ENCODE data around the gene CAV3. TPM values are rescaled to one million over a fixed set of nuclear protein-coding genes. Genes with fewer than 3 reads are reported as not detected.

CAV3 gene
- total RNA-seq, 1 experiment from 2014 or later = not detected

- H3K4me1 Mint-ChIP-seq (ENCODE audit: insufficient read depth, unreplicated experiment) = peaks cover 16% of the 10 kb centered on the region
- DNase-seq (ENCODE audit: unreplicated experiment) = no peak
- H3K27me3 Mint-ChIP-seq (ENCODE audit: insufficient read depth, unreplicated experiment) = no peaks in the 10 kb centered on the region
- ChIA-PET POLR2A (no interaction called here), CTCF (no interaction called here)
- no peaks in the 10 kb centered on the region for H3K36me3 Mint-ChIP-seq (ENCODE audit: insufficient read depth, unreplicated experiment)
- no peak overlapping the region for H3K27ac Mint-ChIP-seq (ENCODE audit: low read depth, unreplicated experiment)
- TF ChIP-seq CTCF (IDR thresholded peaks at IDR 0.05; ENCODE audit: unreplicated experiment) = no peak
- H3K4me3 Mint-ChIP-seq (ENCODE audit: unreplicated experiment) = no peak overlapping the region
- peaks cover 7% of the 10 kb centered on the region for H3K9me3 Mint-ChIP-seq (ENCODE audit: unreplicated experiment)
- no TSS peak for BruUV-seq (replicated peaks)
- intact Hi-C loops (cut with micrococcal nuclease) = no loop called here
Measured at GRCh38 chr3:8709287-8709686, 24.3 kb upstream of the CAV3 start.

GRCh38 chr3:8709801-8710507 is 23.6 kb upstream of the CAV3 start:
- no peak for DNase-seq (ENCODE audit: unreplicated experiment)
- peaks cover 16% of the 10 kb centered on the region for H3K4me1 Mint-ChIP-seq (ENCODE audit: insufficient read depth, unreplicated experiment)
- H3K9me3 Mint-ChIP-seq (ENCODE audit: unreplicated experiment) = peaks cover 5% of the 10 kb centered on the region
- H3K27ac Mint-ChIP-seq (ENCODE audit: low read depth, unreplicated experiment) = no peak overlapping the region
- POLR2A ChIA-PET = no interaction called here
- no peak for TF ChIP-seq CTCF (IDR thresholded peaks at IDR 0.05; ENCODE audit: unreplicated experiment)
- H3K27me3 Mint-ChIP-seq (ENCODE audit: insufficient read depth, unreplicated experiment) = no peaks in the 10 kb centered on the region
- CTCF ChIA-PET = interaction anchor here (2.2 kb wide), 1 partner anchor 59 kb away, joined by 6 read pairs; the partner anchor contains the start of gene OXTR
- intact Hi-C loops (cut with micrococcal nuclease) = loop anchor here (5.0 kb wide), 1 partner anchor 47 kb away; no protein-coding TSS in a partner anchor
- H3K36me3 Mint-ChIP-seq (ENCODE audit: insufficient read depth, unreplicated experiment) = no peaks in the 10 kb centered on the region
- no TSS peak for BruUV-seq (replicated peaks)
- H3K4me3 Mint-ChIP-seq (ENCODE audit: unreplicated experiment) = no peak overlapping the region

- Mint-ChIP-seq H3K9me3 (ENCODE audit: unreplicated experiment) (no peaks in the 10 kb centered on the region), H3K36me3 (ENCODE audit: insufficient read depth, unreplicated experiment) (no peaks in the 10 kb centered on the region), H3K27me3 (ENCODE audit: insufficient read depth, unreplicated experiment) (no peaks in the 10 kb centered on the region), H3K27ac (ENCODE audit: low read depth, unreplicated experiment) (peak overlapping the region; percentile 84), H3K4me1 (ENCODE audit: insufficient read depth, unreplicated experiment) (peaks cover 25% of the 10 kb centered on the region), H3K4me3 (ENCODE audit: unreplicated experiment) (peak overlapping the region; percentile 42)
- no peak for TF ChIP-seq CTCF (IDR thresholded peaks at IDR 0.05; ENCODE audit: unreplicated experiment)
- no TSS peak for BruUV-seq (replicated peaks)
- intact Hi-C loops (cut with micrococcal nuclease) = loop anchor here (1.0 to 5.0 kb wide), 2 partner anchors 28 to 45 kb away; no protein-coding TSS in a partner anchor
- CTCF ChIA-PET = interaction anchor here (0.5 to 2.2 kb wide), 7 partner anchors 8 to 57 kb away, joined by 3 to 8 read pairs (median 4); partner anchors contain the start of gene OXTR
- peak; percentile 86 for DNase-seq (ENCODE audit: unreplicated experiment)
- POLR2A ChIA-PET = interaction anchor here (0.7 to 1.8 kb wide), 3 partner anchors 11 to 29 kb away, joined by 3 to 10 read pairs (median 4); no protein-coding TSS in a partner anchor
Measured at GRCh38 chr3:8712045-8712907, 21.3 kb upstream of the CAV3 start.

- H3K27me3 Mint-ChIP-seq (ENCODE audit: insufficient read depth, unreplicated experiment) = no peaks in the 10 kb centered on the region
- H3K27ac Mint-ChIP-seq (ENCODE audit: low read depth, unreplicated experiment) = peak overlapping the region; percentile 84
- BruUV-seq (replicated peaks) = no TSS peak
- peak overlapping the region; percentile 42 for H3K4me3 Mint-ChIP-seq (ENCODE audit: unreplicated experiment)
- no peaks in the 10 kb centered on the region for H3K9me3 Mint-ChIP-seq (ENCODE audit: unreplicated experiment)
- H3K36me3 Mint-ChIP-seq (ENCODE audit: insufficient read depth, unreplicated experiment) = no peaks in the 10 kb centered on the region
- DNase-seq (ENCODE audit: unreplicated experiment) = no peak
- TF ChIP-seq CTCF (IDR thresholded peaks at IDR 0.05; ENCODE audit: unreplicated experiment) = no peak
- ChIA-PET CTCF (interaction anchor here (0.8 to 1.8 kb wide), 4 partner anchors 8 to 42 kb away, joined by 3 to 8 read pairs (median 3); no protein-coding TSS in a partner anchor), POLR2A (interaction anchor here (0.7 to 1.8 kb wide), 3 partner anchors 11 to 28 kb away, joined by 3 to 10 read pairs (median 4); no protein-coding TSS in a partner anchor)
- intact Hi-C loops (cut with micrococcal nuclease) = loop anchor here (1.0 to 5.0 kb wide), 2 partner anchors 27 to 44 kb away; no protein-coding TSS in a partner anchor
- peaks cover 25% of the 10 kb centered on the region for H3K4me1 Mint-ChIP-seq (ENCODE audit: insufficient read depth, unreplicated experiment)
Measured at GRCh38 chr3:8712908-8713255, 20.7 kb upstream of the CAV3 start.
